Measurements from ENCODE around the gene TLR6.
"Not testable (repeated sequence)": the region's sequence is repeated elsewhere in the genome, so short reads cannot be mapped to it uniquely, and the experiment has no call there.

TLR6 gene

GRCh38 chr4:38785901-38786402 is 70.7 kb downstream of the TLR6 start:
- DNase-seq, result no peak

GRCh38 chr4:38785041-38785790 is 71.4 kb downstream of the TLR6 start:
- no peak for DNase-seq

- DNase-seq, result no peak
Measured at GRCh38 chr4:38784141-38784540, 72.5 kb downstream of the TLR6 start.

GRCh38 chr4:38783109-38783460 is 73.5 kb downstream of the TLR6 start:
- no peak for DNase-seq

DNA sequence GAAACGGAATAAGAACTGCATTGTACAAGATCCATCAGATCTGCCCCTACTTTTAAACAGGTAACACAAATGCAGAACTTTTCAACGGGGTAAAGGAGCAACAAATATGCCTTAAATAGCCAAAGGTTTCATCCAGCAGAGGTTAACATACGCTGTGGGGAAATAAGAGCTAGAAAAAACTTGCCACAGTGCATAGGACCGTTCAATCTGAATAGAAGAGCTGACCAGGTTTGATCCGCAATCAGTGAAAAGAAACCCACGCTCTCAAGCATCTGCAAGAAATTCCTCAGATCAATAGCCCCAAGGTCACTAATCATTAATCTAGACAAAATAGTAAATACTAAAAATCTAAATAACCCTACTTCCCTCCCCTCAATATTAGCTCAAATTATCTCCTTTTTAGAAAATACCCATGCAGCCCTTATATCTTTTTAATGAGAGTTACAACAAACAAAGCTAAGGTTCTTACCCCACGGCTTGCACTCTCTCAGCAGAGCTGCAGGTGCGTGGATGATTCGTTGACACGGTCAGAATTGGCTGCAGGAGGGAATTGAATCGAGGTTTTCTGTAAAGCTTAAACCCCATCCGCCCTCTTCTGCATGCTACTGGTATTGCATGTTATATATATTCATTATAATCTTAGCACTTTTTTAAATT is 74.0 kb downstream of the TLR6 start, which contains the start of gene TLR10:
Gene TLR10 (minus strand): TSS at position 539 of the 657 bp plus-strand sequence. CDS start 7,400 bp downstream, outside the sequence.
- peak in 1 of 2 experiments; percentile 25 for DNase-seq

- DNase-seq, result no peak
Measured at GRCh38 chr4:38781854-38782261, 74.8 kb downstream of the TLR6 start.

DNA sequence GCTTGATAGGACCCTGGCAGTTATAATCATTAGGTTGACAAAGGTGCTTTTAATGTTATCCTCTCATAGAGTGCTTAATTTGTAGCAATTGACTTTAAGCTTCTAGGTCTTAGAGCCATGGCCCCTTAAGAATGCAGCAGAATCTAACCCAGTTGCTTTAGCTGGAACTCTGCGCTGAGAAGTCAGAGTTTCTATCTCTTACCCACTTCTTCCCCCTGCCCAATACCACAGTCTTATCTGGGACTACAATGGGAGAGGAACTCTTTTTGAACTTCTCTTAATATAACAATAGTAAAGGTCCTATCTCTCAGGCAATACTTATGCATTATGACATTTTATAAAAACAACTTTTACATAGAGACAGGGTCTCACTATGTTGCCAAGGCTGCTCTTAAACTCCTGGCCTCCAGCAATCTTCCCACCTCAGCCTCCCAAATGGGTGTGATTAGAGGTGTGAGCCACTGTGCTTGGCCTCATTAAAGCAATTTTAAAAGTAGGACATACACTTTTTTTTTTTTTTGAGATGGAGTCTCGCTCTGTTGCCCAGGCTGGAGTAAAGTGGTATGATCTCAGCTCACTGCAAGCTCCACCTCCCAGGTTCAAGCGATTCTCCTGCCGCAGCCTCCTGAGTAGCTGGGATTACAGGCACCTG is 75.7 kb downstream of the TLR6 start:
- DNase-seq, result no peak

GRCh38 chr4:38779790-38780189 is 76.8 kb downstream of the TLR6 start:
- no peak for DNase-seq

DNA sequence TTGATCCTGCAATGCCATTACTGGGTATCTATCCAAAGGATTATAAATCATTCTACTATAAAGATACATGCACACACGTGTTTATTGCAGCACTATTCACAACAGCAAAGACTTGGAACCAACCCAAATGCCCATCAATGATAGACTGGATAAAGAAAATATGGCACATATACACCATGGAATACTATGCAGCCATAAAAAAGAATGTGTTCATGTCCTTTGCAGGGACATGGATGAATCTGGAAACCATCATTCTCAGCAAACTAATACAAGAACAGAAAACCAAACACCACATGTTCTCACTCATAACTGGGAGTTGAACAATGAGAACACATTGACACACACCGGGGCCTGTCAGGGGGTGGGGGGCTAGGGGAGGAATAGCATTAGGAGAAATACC is 78.7 kb downstream of the TLR6 start:
- DNase-seq, result not testable (repeated sequence)

DNA sequence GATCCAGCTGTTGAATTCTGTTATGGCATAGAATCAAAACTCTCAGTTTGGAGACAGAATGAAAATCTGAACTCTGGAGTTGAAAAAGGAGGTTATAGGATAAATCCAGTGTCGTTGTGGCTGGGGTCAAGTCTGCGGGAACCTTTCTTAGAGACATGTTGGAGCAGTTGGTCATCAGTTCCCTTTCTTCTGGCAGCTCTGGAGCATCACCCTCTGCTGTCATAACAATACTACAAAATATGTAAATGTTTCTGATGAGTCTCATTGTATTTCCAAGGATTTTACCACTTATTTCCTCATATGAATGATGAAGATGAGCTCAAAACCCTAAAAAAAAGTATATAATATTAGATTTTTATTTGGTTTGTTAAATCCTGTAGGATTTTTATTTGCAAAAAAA is 81.3 kb downstream of the TLR6 start:
- no peak for DNase-seq

- no peak for DNase-seq
Measured at GRCh38 chr4:38774181-38774955, 82.2 kb downstream of the TLR6 start.
